Measurements from ENCODE around the gene PDZD7. TPM values are rescaled to one million over a fixed set of nuclear protein-coding genes. Genes with fewer than 3 reads are reported as not detected.

PDZD7 gene
- polyA plus RNA-seq (ENCODE audit: insufficient read length in 12 of 12): 1 to 10 TPM in 6 of 12 donors, under 1 TPM in 4, not detected in 2; 0.34 to 2.5 (median 1.5) TPM
- long read RNA-seq, donor 1: 0 reads
- long read RNA-seq, donor 2, partial matches to known transcripts: 22 of 22 reads
- long read RNA-seq, donor 2, other reads (novel, unspliced or antisense): 0 of 22 reads
- long read RNA-seq, donor 3: 0 reads
- long read RNA-seq, donor 4: 0 reads
- long read RNA-seq, donor 5: 0 reads
- long read RNA-seq, donor 6: 0 reads
- long read RNA-seq, donor 7: 0 reads
- long read RNA-seq, donor 8, partial matches to known transcripts: 0 of 1 reads
- long read RNA-seq, donor 8, other reads (novel, unspliced or antisense): 0 of 1 reads
- long read RNA-seq, donor 9: 0 reads
- long read RNA-seq, donor 10, partial matches to known transcripts: 0 of 1 reads
- long read RNA-seq, donor 10, other reads (novel, unspliced or antisense): 0 of 1 reads
- long read RNA-seq, donor 11: 0 reads

DNA sequence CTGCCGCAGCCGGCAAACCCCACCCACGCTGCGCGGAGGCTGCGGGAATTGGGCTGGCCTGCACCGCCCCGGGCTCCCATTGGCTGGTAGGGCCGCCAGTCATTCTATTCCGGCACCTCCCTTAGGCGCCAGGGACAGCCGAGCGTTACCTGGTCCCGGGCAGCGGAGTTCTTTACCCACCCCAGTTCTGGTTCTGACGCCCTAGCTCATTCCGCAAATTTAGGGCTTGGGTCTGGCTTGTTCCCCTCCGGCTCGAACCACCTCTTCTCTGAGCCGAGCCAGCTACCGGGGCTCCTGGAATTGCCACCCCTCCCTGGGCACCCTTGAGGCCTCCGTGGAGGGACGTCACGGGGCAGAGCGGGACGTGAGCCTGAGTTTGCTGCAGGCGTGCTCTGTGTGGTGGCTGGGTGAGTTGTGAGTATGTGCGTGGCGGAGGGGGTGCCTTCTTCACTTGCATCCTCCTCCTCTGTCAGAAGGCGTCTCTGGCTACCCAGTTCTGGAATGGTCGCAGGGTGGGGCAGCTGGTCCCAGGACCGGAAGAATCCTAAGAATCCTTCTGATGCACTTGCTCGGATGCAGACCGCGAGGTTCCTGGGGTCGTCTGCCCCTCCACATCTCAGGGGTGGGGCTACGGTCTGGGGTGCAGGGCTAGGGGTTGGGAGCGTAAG lies at the start of gene PDZD7, which contains the start of gene SFXN3:
Gene PDZD7 (minus strand): TSS at position 2 of the 668 bp plus-strand sequence. CDS start 910 bp downstream, outside the sequence.
Gene SFXN3 (plus strand): TSS at position 107 of the 668 bp plus-strand sequence. CDS start 3,461 bp downstream, outside the sequence.
- DNase-seq: peak; percentile 88

DNA sequence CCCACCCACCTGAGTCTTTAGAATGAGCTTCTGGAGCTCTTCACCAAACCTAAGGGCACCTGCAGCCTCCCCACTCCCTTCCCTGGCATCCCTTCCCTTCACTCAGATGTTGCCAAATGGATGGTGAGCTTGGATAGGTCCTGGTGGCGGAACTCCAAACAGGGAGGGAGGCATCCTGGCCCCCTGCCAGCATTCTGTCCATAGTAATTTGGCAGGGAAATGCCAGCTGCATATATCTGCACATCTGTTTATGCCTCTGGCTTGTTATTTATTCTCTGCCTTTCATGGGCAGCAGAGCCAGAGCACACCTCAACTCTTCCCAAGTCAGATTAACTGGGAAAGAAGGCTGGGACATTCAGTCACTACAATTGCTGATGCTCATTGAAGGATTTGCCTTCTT lies 48.9 kb upstream of the PDZD7 start:
- no peak for DNase-seq

DNA sequence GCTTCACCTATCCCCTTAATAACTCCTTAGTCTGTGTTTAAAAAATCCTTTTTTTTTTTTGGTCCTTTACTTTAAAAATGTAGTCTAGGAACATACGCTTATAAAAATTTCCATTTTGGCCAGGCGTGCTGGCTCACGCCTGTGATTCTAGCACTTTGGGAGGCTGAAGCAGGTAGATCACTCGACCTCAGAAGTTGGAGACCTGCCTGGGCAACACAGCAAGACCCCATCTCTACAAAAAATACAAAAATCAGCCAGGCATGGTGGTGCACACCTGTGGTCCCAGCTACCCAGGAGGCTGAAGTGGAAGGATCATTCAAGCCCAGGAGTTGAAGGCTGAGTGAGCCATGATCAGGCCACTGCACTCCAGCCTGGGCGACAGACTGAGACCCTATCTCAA lies 45.7 kb upstream of the PDZD7 start:
- no peak for DNase-seq

DNA sequence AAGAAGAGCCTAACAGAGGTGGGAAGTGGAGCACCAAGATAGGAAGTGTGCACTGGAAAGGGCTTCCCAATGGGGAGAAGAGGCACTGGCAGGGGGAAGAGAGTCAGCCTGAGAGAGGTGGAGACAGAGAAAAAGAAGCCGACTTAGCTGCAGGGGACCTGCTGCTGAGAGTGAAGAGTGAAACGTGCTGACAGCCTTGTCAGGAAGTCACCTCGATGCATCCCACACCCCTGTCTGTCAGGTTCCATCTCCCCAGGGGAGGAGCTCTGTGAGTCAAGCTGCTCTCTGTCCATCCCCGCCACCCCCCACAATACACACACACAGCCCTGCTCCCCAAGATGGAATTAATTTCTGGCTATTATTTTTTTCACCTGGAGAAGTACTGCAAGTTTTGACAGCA lies 44.8 kb upstream of the PDZD7 start:
- DNase-seq: no peak

DNA sequence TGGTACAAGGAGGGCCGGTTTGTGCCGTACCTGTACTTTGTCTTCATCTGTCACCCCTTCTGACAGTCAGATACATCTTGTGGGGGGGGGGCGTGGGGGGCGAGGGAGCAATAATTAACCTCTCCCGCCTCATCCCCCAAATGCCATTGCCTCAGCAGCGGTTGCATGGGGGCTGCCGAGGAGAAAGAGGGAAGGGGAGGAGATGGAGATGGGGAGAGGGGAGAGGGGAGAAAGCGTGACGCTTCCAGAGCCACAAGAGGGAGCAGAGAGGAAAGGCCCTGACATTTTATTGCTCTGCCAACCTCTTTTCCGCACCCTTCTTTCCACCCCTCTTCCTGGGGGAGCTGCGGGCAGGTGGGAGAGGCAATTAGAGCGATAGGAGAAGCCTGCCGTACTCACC lies 42.7 kb upstream of the PDZD7 start:
- DNase-seq: no peak

DNA sequence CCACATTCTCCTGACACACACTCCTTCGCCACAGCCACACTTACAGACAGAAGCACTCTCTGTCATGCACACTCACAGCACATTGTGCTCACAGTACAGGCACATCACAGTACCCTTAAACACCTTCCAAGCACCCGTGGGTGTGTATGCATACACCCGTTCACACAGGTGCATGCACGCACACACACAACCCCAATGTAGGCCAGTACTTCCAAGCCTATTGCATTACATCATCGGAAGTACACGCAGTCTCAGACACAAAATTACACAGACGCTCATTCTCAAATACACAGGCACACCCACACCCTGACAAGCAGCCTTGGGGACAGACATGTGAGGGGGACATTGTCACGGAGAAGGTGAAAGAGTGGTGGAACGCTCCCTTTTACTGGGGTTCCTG lies 42.0 kb upstream of the PDZD7 start:
- DNase-seq: no peak

DNA sequence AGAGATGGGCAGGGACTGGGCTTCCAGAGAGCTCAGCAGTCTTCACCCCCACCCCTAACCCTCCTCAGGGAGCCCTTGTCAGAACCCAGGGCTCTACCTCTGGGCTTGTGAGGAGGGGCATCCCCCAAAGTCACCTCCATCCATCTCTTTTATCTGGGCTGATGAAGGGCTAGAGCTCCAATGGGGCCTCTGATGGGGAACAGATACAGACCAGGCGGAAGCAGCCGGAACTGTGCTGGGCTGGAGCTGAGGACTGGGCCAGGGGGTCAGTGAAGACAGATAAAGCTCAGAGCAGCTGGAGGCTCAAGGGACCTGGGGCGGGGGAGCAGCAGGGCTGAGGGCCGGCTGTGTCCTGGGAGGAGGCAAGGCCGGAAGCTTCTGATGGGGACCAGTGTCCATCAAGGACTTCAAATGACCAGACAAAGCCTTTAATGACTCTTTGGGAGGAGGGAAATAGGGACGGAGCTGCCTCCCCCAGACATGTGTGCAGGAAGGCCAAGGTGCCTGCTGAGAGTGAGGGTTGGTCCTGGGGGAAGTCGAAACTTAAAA lies 41.0 kb upstream of the PDZD7 start:
- no peak for DNase-seq

DNA sequence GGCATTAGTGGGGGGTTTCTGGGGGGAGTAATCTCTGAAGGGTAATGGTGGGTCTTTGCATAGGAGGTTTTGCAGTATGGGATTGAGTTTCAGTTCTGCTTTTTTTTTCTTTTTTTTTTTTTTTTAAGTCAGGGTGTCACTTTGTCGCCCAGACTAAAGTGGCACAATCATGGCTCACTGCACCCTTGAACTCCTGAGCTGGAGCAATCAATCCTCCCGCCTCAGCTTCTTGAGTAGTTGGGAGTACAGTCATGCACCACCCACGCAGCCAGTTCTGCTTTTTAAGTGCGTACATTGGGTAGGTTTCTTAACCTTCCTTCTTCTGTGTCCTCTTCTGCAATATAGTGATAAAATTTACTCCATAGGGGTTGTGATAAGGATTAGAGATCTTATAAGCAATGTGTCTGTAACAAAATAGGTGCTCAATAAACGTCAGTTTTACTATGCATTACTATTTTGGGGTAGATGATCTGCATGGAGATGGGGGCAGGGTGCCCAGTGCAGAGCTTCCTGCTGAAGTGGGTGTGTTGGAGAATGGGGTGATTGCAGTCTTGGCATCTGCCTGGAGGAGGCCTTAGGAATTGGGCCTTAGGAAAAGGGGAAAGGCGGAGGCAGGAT lies 40.4 kb upstream of the PDZD7 start:
- DNase-seq: no peak

DNA sequence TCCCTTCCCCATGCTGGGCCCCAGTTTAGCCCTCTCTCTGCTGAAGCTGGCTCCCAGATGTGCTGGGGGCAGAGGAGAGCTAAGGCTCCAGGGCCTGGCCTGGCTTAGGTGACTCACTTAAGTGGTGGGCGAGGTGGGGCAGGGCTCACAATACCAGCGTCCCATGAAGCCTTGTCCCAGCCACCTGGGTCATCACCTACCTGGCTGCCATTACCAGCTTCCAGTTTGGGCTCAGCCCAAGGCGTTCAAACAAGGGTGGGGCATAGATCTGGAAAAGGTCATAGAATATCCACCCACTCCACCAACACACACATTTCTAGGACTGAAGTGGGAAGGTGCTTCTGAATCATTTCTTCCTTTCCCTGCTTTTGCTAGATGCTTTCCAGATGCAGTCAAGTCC lies 39.2 kb upstream of the PDZD7 start:
- DNase-seq: no peak

DNA sequence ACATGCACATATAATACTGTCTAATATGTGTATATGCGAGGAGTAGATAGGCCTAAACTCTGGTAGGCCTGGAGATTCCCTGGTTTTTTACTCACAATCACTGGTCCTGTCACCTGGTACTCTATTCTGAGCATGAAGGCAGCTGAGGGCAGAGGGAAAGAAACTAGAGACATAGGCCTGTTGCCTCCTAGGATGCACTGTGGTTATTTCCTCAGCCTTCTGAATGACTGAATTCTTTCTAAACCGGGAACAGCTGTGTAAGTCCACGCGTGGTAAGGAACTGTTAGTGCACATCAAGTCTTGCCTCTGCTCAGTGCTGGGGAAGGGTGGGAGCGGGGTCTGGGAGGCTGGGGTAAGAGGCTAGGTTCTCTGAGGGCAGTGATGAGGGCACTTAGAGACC lies 38.5 kb upstream of the PDZD7 start:
- DNase-seq: no peak

DNA sequence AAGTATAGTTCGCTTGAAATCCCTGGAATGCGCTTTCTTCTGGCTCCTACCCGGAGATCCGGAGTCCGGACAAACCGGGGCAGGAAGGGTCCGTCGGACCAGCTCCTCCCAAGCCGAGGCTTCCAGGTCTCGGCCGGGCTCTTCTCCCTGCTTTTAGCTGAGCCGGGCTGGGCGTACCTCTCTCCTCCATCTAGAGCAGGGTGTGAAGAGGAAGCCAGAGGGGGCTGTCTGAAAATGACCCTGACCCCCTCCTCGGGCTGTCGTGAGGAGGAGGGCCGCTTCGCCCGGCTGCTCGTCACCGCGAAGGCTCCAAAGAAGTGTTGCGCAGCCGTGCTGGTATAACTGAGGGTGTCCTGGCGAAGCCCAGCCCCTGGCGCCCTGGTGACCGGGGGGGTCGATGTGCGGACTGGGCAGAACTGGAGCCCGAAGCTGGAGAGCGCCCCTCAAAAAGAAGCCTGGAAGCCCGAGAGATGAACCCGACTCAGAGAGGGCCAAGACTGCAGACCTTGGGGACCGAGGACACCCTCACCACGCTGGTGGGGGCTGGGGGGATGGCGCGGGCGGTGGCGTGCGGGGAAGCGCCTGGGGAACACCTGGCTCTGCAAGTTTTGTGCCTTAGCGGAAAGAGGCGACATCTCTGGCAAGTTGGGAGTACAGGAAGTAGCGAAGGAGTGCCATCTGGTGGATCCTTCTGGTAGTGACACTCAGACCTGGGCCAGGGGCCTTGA lies 36.6 kb upstream of the PDZD7 start:
- peak; percentile 89 for DNase-seq

DNA sequence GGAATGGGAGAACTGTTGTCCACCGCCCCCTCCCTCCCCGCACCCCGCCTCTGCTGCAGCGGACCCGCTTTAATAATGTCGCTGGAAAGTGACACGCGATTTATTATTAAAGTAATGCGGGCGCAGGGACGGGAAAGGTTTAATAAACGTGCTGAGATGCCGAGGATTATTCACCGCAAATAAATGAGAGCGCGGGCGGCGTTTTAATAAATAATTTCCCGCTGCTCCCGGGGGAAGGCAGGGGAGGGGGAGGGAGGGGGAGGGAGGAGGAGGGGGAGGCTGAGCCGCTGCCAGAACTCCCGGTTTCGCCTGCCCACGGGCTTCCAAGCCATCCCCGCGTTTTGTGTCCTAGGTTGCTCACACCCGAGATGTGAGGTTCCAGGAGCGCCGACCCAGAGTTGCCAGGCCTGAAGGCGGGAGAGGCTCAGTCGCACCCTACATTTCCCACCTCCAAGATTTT lies 36.0 kb upstream of the PDZD7 start:
- no peak for DNase-seq

DNA sequence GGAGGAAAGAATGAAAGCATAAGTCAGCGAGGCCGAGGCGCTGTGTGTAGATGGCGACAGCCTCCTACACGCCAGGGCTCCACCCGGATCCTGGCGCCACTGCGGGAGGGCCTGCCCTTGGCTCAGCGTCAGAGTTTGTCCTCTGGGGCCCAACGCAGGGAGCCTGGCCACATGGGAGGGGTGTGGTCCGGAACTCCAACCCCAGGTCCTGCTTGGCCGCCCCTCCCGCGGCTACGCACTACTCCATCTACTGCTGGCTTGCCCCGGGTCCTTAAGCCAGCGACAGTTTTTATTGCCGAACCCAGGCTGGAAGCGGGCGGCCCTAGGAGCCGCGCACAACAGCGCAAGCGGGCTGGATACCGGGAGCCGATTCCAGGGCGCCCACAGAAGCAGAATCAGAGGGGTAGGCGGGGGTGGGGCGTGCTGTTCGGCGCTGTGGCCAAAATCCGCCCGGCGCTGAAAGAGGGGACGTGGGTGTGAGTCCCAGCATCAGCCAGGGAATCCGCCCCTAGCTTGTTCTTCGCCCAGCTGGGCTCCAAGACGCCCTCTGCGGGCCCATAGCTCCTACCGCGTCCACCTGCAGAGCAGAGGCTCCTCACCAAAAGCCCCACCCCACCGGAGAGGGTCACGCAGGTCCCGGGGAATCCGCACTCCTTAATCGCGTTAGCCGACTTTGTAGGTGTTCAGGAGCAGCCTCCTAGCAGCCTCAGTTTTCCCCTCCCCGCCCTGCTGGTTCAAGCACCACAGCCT lies 35.4 kb upstream of the PDZD7 start:
- DNase-seq: peak; percentile 41

DNA sequence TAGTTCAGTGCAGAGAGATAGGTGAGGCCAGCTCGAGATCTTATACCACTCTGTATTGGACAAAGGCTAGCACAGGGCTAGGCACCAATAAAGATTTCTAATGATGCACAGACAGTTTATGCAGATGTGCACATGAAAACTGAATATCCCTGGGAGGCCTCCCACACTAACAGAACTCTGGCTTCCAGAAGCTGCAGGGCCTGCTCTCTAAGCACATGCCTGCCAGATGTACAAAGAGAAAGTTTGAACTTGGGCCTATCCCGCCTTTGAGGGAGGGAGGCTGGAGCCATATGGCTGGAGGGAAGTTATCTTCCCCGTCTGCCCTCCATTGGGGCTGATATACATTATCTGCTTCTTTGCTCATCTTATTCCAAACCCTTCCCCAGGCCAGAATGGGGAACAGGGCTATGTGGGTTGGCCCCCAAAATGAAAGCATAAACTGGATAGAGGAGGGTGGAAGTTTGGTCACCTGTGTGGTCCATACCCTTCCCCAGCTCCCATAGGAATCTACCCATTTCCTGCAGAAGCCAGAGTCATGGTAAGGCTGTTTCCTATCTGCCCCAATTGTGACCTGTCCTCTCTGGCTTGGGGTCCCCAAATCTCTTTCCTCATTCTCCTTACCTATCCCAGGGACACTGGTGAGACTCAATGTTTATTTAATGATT lies 34.7 kb upstream of the PDZD7 start:
- DNase-seq: peak; percentile 71

DNA sequence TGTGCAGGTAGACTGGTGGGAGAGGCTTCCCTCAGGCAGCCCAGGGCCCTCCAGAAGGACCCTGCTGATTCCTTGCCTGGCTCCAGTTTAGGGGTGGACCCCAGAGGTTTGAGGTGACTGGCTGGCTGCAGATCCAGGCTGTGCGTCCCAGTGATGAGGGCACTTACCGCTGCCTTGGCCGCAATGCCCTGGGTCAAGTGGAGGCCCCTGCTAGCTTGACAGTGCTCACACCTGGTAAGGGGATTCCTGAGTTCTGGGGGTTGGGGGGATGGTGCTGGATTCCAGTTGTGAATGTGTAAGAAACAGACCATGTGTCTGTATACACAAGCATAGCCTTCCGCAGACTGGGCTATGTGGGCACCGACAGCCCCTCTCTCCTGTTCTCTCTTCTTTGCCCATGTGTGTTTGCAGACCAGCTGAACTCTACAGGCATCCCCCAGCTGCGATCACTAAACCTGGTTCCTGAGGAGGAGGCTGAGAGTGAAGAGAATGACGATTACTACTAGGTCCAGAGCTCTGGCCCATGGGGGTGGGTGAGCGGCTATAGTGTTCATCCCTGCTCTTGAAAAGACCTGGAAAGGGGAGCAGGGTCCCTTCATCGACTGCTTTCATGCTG lies 33.6 kb upstream of the PDZD7 start:
- DNase-seq: no peak

DNA sequence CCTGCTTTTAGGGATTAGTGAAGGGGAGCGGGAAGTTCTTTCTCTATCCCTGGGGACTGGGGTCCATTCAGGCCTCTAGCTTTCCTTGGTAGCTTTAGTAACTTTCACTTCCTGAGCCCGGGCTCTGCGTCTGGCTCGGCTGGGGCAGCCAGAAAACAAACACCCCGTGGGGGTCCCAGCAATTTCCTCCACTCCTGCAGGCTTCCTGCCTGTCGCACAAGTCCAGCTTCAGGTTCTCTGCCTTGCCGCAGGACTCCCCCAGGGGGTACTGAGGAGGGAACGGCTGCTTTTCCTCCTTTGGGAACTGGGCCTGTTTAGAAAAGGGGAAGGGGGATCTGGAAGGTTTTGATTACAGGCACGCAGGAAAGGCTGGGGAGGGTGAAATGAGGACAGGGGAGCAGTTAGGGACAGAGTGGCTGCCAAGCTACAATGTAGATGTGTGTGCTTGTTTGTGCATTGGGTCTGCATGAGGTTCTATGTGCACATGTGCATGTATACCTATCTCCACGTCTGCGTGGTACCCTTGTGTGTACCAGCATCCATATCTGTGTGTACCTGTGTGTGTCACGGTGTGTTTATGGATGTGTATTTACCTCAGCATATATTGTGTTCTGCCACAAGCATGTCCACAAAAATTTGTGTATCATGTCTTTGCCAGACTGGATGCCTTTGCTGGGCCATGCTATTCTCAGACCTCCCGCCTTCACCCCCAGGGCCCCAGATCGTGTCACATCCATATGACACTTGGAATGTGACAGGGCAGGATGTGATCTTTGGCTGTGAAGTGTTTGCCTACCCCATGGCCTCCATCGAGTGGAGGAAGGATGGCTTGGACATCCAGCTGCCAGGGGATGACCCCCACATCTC lies 32.9 kb upstream of the PDZD7 start:
- DNase-seq: no peak

DNA sequence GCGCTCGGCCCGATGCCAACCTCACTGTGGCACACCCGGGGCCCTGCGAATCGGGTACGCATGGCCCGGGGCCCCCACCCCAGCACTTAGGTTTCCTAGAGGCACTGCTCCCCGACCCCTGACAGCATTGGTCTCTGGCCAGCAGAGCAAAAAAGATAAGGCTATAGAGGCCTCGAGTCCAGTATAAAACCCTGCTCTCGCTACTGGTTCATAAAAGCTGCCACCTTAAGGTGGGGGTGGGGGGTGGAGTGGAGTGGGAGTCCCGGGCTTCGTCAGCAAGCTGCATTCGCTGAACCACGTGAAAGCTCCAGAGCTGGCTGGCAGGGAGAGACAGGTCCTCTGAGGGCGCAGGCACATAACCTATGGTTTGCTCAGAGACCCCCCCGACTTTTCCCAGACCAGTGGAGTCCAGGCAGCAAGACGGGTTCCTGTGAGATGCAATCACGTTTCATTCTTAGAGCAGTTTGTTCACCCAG lies 32.2 kb upstream of the PDZD7 start:
- no peak for DNase-seq

DNA sequence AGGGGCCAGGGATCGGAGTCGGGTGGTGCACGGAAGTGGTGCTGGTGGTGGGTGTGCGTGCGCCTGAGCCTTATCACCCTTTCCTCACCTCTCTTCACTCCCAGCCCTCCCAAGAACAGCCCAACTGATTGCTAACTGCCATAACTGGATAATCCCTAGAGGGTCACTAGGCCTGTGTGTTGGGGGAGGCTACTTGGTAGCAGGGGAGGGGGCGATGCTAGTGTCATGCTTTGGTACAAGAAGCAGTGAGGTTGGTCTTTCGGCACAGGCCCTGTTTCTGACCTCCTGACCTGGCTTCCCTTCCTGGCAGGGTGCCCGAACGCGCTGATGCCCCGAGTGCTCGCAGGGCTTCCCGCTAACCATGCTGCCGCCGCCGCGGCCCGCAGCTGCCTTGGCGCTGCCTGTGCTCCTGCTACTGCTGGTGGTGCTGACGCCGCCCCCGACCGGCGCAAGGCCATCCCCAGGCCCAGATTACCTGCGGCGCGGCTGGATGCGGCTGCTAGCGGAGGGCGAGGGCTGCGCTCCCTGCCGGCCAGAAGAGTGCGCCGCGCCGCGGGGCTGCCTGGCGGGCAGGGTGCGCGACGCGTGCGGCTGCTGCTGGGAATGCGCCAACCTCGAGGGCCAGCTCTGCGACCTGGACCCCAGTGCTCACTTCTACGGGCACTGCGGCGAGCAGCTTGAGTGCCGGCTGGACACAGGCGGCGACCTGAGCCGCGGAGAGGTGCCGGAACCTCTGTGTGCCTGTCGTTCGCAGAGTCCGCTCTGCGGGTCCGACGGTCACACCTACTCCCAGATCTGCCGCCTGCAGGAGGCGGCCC lies 31.5 kb upstream of the PDZD7 start:
- DNase-seq: peak; percentile 52

All from muscle of arm (tissue), 14 donors.